Activated T-helper 17 cell treated with anti-CD3 and anti-CD28 coated beads, Interleukin-2, amount 50 U/mL, for 72 hours (primary cell): ENCODE data around the gene SERPIND1. TPM values are rescaled to one million over a fixed set of nuclear protein-coding genes. Genes with fewer than 3 reads are reported as not detected.
"Not testable (repeated sequence)": the region's sequence is repeated elsewhere in the genome, so short reads cannot be mapped to it uniquely, and the experiment has no call there.

Experiments used
- ATAC-seq: fragments of 150-1000 bp; cut with Tn5 transposase; replicated peaks from 2 replicates; pipeline ENCODE4 v1.10.0; 2021; ENCODE audit warnings: mild to moderate bottlenecking, moderate library complexity
- H3K27ac Mint-ChIP-seq: one replicate; pipeline ENCODE4 v1.8.0; 2022; ENCODE audit warnings: mixed read lengths
- H3K27me3 Mint-ChIP-seq: one replicate; pipeline ENCODE4 v1.8.0; 2022; ENCODE audit warnings: mixed read lengths
- H3K36me3 Mint-ChIP-seq: one replicate; pipeline ENCODE4 v1.8.0; 2022; ENCODE audit warnings: low read depth, mild to moderate bottlenecking, mixed read lengths
- H3K4me1 Mint-ChIP-seq: one replicate; pipeline ENCODE4 v1.8.0; 2022; ENCODE audit warnings: mixed read lengths
- H3K4me3 Mint-ChIP-seq: one replicate; pipeline ENCODE4 v1.8.0; 2022; ENCODE audit warnings: mild to moderate bottlenecking, mixed read lengths
- H3K9me3 Mint-ChIP-seq: one replicate; pipeline ENCODE4 v1.8.0; 2022; ENCODE audit warnings: mixed read lengths
- total RNA-seq, 2 donors: library from RNA; stranded (reverse); gene quantifications; one replicate each; pipeline ENCODE4 v1.2.3, GENCODE V29; 2022

SERPIND1 gene
- total RNA-seq, 2 donors from 2014 or later: 0.11 TPM; not detected in 1

- peaks cover 81% of the 10 kb centered on the region for H3K36me3 Mint-ChIP-seq
- no peaks in the 10 kb centered on the region for H3K27me3 Mint-ChIP-seq
- H3K4me1 Mint-ChIP-seq: no peaks in the 10 kb centered on the region
- H3K4me3 Mint-ChIP-seq: no peak overlapping the region
- H3K9me3 Mint-ChIP-seq: no peaks in the 10 kb centered on the region
- H3K27ac Mint-ChIP-seq: no peak overlapping the region
- no peak for ATAC-seq
Measured at GRCh38 chr22:20819471-20819870, 45.6 kb downstream of the SERPIND1 start.

- not testable (repeated sequence) for H3K27me3 Mint-ChIP-seq, ATAC-seq, H3K9me3 Mint-ChIP-seq, H3K4me1 Mint-ChIP-seq, H3K4me3 Mint-ChIP-seq
- Mint-ChIP-seq H3K27ac (peak overlapping the region; percentile 13), H3K36me3 (peaks cover 80% of the 10 kb centered on the region)
Measured at GRCh38 chr22:20821717-20822239, 47.9 kb downstream of the SERPIND1 start.

GRCh38 chr22:20822240-20822639 is 48.3 kb downstream of the SERPIND1 start:
- no peaks in the 10 kb centered on the region for H3K27me3 Mint-ChIP-seq
- H3K4me1 Mint-ChIP-seq: no peaks in the 10 kb centered on the region
- no peak overlapping the region for H3K4me3 Mint-ChIP-seq
- H3K9me3 Mint-ChIP-seq: no peaks in the 10 kb centered on the region
- H3K27ac Mint-ChIP-seq: peak overlapping the region; percentile 13
- H3K36me3 Mint-ChIP-seq: peaks cover 80% of the 10 kb centered on the region
- ATAC-seq: no peak

GRCh38 chr22:20823264-20823663 is 49.4 kb downstream of the SERPIND1 start:
- Mint-ChIP-seq H3K9me3 (no peaks in the 10 kb centered on the region), H3K4me3 (no peak overlapping the region), H3K4me1 (no peaks in the 10 kb centered on the region), H3K36me3 (peaks cover 80% of the 10 kb centered on the region), H3K27ac (no peak overlapping the region), H3K27me3 (no peaks in the 10 kb centered on the region)
- ATAC-seq: no peak

- ATAC-seq, H3K9me3 Mint-ChIP-seq, H3K4me1 Mint-ChIP-seq, H3K27me3 Mint-ChIP-seq, H3K4me3 Mint-ChIP-seq, H3K27ac Mint-ChIP-seq: not testable (repeated sequence)
- peaks cover 80% of the 10 kb centered on the region for H3K36me3 Mint-ChIP-seq
Measured at GRCh38 chr22:20825216-20825615, 51.3 kb downstream of the SERPIND1 start.

- Mint-ChIP-seq H3K27me3 (no peaks in the 10 kb centered on the region), H3K4me3 (no peak overlapping the region), H3K27ac (no peak overlapping the region), H3K36me3 (peaks cover 80% of the 10 kb centered on the region), H3K9me3 (no peaks in the 10 kb centered on the region), H3K4me1 (no peaks in the 10 kb centered on the region)
- ATAC-seq: no peak
Measured at GRCh38 chr22:20825624-20826023, 51.7 kb downstream of the SERPIND1 start.

GRCh38 chr22:20826373-20827152 is 52.6 kb downstream of the SERPIND1 start:
- not testable (repeated sequence) for H3K4me3 Mint-ChIP-seq
- H3K36me3 Mint-ChIP-seq: peaks cover 85% of the 10 kb centered on the region

GRCh38 chr22:20829491-20830134 is 55.7 kb downstream of the SERPIND1 start:
- no peaks in the 10 kb centered on the region for H3K27me3 Mint-ChIP-seq
- ATAC-seq: no peak

More at GRCh38 chr22:20826373-20827152, 52.6 kb downstream of the SERPIND1 start:
- not testable (repeated sequence) for H3K4me1 Mint-ChIP-seq, H3K9me3 Mint-ChIP-seq, H3K27me3 Mint-ChIP-seq, ATAC-seq, H3K27ac Mint-ChIP-seq

GRCh38 chr22:20833225-20833665 is 59.3 kb downstream of the SERPIND1 start:
- no peaks in the 10 kb centered on the region for H3K4me1 Mint-ChIP-seq
- no peaks in the 10 kb centered on the region for H3K27me3 Mint-ChIP-seq
- no peak overlapping the region for H3K27ac Mint-ChIP-seq
- H3K4me3 Mint-ChIP-seq: no peak overlapping the region
- no peak for ATAC-seq
- peaks cover 71% of the 10 kb centered on the region for H3K36me3 Mint-ChIP-seq
- H3K9me3 Mint-ChIP-seq: no peaks in the 10 kb centered on the region

More at GRCh38 chr22:20829491-20830134, 55.7 kb downstream of the SERPIND1 start:
- Mint-ChIP-seq H3K4me3 (no peak overlapping the region), H3K36me3 (peaks cover 93% of the 10 kb centered on the region), H3K9me3 (no peaks in the 10 kb centered on the region), H3K27ac (no peak overlapping the region), H3K4me1 (no peaks in the 10 kb centered on the region)

- no peak for ATAC-seq
- H3K27me3 Mint-ChIP-seq: no peaks in the 10 kb centered on the region
- H3K4me1 Mint-ChIP-seq: no peaks in the 10 kb centered on the region
- H3K4me3 Mint-ChIP-seq: no peak overlapping the region
- H3K27ac Mint-ChIP-seq: no peak overlapping the region
- peaks cover 61% of the 10 kb centered on the region for H3K36me3 Mint-ChIP-seq
- no peaks in the 10 kb centered on the region for H3K9me3 Mint-ChIP-seq
Measured at GRCh38 chr22:20834206-20834605, 60.3 kb downstream of the SERPIND1 start.

- no peak overlapping the region for H3K27ac Mint-ChIP-seq
- no peak for ATAC-seq
- no peak overlapping the region for H3K4me3 Mint-ChIP-seq
- peaks cover 56% of the 10 kb centered on the region for H3K36me3 Mint-ChIP-seq
- H3K27me3 Mint-ChIP-seq: no peaks in the 10 kb centered on the region
- peaks cover 1% of the 10 kb centered on the region for H3K4me1 Mint-ChIP-seq
- no peaks in the 10 kb centered on the region for H3K9me3 Mint-ChIP-seq
Measured at GRCh38 chr22:20834725-20835124, 60.8 kb downstream of the SERPIND1 start.

Other genes starting within 250 kb of the SERPIND1 start
- 10 to 100 TPM; 72.1 to 96.0 TPM for gene PI4KA, start 84.7 kb downstream of the SERPIND1 start, total RNA-seq
- gene SNAP29, start 84.9 kb downstream of the SERPIND1 start, total RNA-seq: 10 to 100 TPM; 22.4 to 29.5 TPM
- gene CRKL, start 143.3 kb downstream of the SERPIND1 start, total RNA-seq: 100 to 1,000 TPM in 1 of 2 donors, 10 to 100 TPM in 1; 88.5 to 145 TPM
- gene AIFM3, start 193.1 kb downstream of the SERPIND1 start, total RNA-seq: not detected
- gene LZTR1, start 208.2 kb downstream of the SERPIND1 start, total RNA-seq: 10 to 100 TPM; 40.0 to 68.7 TPM
- 10 to 100 TPM; 19.6 to 27.1 TPM for gene THAP7, start 228.0 kb downstream of the SERPIND1 start, total RNA-seq
- gene P2RX6, start 241.1 kb downstream of the SERPIND1 start, total RNA-seq: under 1 TPM in 1 of 2 donors, not detected in 1; 0.28 TPM